ENCODE measurements around the gene ATP1A1.

ATP1A1 gene

GRCh38 chr1:116412480-116412798 is 39.4 kb downstream of the ATP1A1 start:
- no CpG with 5 or more reads among the region's 2 CpGs for WGBS, 2 donors (ENCODE audit: extremely low coverage in 2 of 2, insufficient read length in 2 of 2, insufficient replicate concordance in 1 of 2)
- Histone ChIP-seq H4K8ac (ENCODE audit: low read depth, low read length) (no peak overlapping the region), H3K27ac (replicated peaks; ENCODE audit: low read length) (no peak overlapping the region), H3K27me3 (ENCODE audit: control insufficient read depth in 3 of 3, insufficient read depth in 3 of 3, low read depth in 1 of 3, low read length in 3 of 3) (no peaks in the 10 kb centered on the region), H3K18ac (ENCODE audit: low read length) (no peak overlapping the region), H2AK5ac (ENCODE audit: low read depth, low read length) (no peak overlapping the region), H4K91ac (ENCODE audit: low read depth, low read length, poor library complexity) (no peak overlapping the region), H2AFZ (ENCODE audit: low read length) (no peak overlapping the region), H3K9ac (ENCODE audit: low read depth, low read length, poor library complexity) (no peak overlapping the region), H3K14ac (ENCODE audit: low read length) (no peak overlapping the region), H3K36me3 (replicated peaks in 1 of 2; ENCODE audit: control insufficient read depth in 2 of 2, insufficient read depth in 2 of 2, low read length in 2 of 2) (peaks cover 7 to 18% of the 10 kb centered on the region in 2 donors), H3K9me3 (replicated peaks in 1 of 2; ENCODE audit: control insufficient read depth in 2 of 2, insufficient read depth in 1 of 2, low read depth in 1 of 2, low read length in 2 of 2) (no peaks in the 10 kb centered on the region), H3K79me1 (ENCODE audit: low read depth, low read length) (no peaks in the 10 kb centered on the region), H3K23ac (ENCODE audit: low read depth, low read length, poor library complexity) (no peak overlapping the region), H2BK120ac (ENCODE audit: low read depth, low read length) (no peak overlapping the region), H3K4me2 (ENCODE audit: insufficient read depth, low read length, poor library complexity, severe bottlenecking) (no peak overlapping the region), H2BK5ac (ENCODE audit: low read length) (no peak overlapping the region), H3K4me1 (ENCODE audit: control insufficient read depth in 2 of 2, insufficient read depth in 1 of 2, low read depth in 1 of 2, low read length in 2 of 2) (peaks cover 4 to 5% of the 10 kb centered on the region in 2 donors), H2BK15ac (ENCODE audit: low read length) (no peak overlapping the region), H3K4ac (ENCODE audit: low read length) (no peak overlapping the region), H3K4me3 (ENCODE audit: low read length in 2 of 2) (no peak overlapping the region), H2BK12ac (ENCODE audit: low read length) (no peak overlapping the region)
- DNase-seq (ENCODE audit: low spot score), result no peak

DNA sequence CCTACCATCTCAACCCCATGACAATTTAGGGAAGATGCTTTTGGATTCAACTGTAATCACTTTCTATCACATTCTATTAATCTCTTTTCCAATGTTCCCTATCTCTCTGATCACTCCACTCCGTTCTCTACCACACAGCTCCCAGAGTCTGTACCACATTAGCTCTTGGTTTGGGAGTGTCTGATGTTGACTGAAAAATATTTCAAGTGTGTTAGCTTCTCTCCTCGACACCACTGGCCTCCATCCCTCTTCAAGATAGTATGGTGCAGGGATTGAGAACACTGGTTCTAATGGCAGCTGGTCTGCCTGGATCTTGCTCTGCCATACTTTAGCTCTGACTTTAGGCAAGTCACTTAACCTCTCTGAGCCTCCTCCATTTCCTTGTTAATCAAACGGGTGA is 39.9 kb downstream of the ATP1A1 start:
- no peaks in the 10 kb centered on the region for H3K9me3 ChIP-seq (replicated peaks in 1 of 2; ENCODE audit: control insufficient read depth in 2 of 2, insufficient read depth in 1 of 2, low read depth in 1 of 2, low read length in 2 of 2)
- no peaks in the 10 kb centered on the region for H3K27me3 ChIP-seq (ENCODE audit: control insufficient read depth in 3 of 3, insufficient read depth in 3 of 3, low read depth in 1 of 3, low read length in 3 of 3)
- H3K18ac ChIP-seq (ENCODE audit: low read length), result no peak overlapping the region
- H2AFZ ChIP-seq (ENCODE audit: low read length), result no peak overlapping the region
- no peak overlapping the region for H3K23ac ChIP-seq (ENCODE audit: low read depth, low read length, poor library complexity)
- peaks cover 6 to 13% of the 10 kb centered on the region in 2 donors for H3K36me3 ChIP-seq (replicated peaks in 1 of 2; ENCODE audit: control insufficient read depth in 2 of 2, insufficient read depth in 2 of 2, low read length in 2 of 2)
- H4K91ac ChIP-seq (ENCODE audit: low read depth, low read length, poor library complexity), result no peak overlapping the region
- H4K8ac ChIP-seq (ENCODE audit: low read depth, low read length), result no peak overlapping the region
- H2BK5ac ChIP-seq (ENCODE audit: low read length), result no peak overlapping the region
- H2BK12ac ChIP-seq (ENCODE audit: low read length), result no peak overlapping the region
- H3K79me1 ChIP-seq (ENCODE audit: low read depth, low read length), result no peaks in the 10 kb centered on the region
- no peak overlapping the region for H3K27ac ChIP-seq (replicated peaks; ENCODE audit: low read length)
- no peak overlapping the region for H2AK5ac ChIP-seq (ENCODE audit: low read depth, low read length)
- no peak overlapping the region for H3K9ac ChIP-seq (ENCODE audit: low read depth, low read length, poor library complexity)
- peaks cover 4 to 5% of the 10 kb centered on the region in 2 donors for H3K4me1 ChIP-seq (ENCODE audit: control insufficient read depth in 2 of 2, insufficient read depth in 1 of 2, low read depth in 1 of 2, low read length in 2 of 2)
- no peak overlapping the region for H3K4me2 ChIP-seq (ENCODE audit: insufficient read depth, low read length, poor library complexity, severe bottlenecking)
- no peak for DNase-seq (ENCODE audit: low spot score)
- H2BK120ac ChIP-seq (ENCODE audit: low read depth, low read length), result no peak overlapping the region
- H3K4ac ChIP-seq (ENCODE audit: low read length), result no peak overlapping the region
- H3K14ac ChIP-seq (ENCODE audit: low read length), result no peak overlapping the region
- H3K4me3 ChIP-seq (ENCODE audit: low read length in 2 of 2), result no peak overlapping the region
- no peak overlapping the region for H2BK15ac ChIP-seq (ENCODE audit: low read length)
- 100% methylated on average over 1 of the region's 3 CpGs; no CpG with 5 or more reads in 1 of the 2 donors for WGBS, 2 donors (ENCODE audit: extremely low coverage in 2 of 2, insufficient read length in 2 of 2, insufficient replicate concordance in 1 of 2)

DNA sequence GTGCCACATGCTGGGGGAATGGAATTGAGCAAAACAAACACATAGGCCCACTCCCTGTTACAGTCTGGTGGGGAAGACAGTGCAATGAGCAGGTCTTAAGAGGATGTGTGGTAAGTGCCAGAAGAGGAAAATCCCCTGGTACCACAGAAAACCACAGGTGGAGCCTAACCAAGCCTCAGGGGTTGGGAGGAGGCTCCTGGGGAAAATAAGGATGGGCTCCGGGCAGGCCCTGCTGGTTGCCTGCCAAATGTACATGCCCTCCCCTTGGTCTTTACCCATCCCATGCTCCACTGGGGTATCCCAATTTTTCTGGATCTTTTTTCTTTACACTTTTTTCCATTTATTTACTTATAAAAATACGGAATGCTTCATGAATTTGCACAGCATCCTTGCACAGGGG is 40.4 kb downstream of the ATP1A1 start:
- Histone ChIP-seq H2BK5ac (ENCODE audit: low read length) (no peak overlapping the region), H4K8ac (ENCODE audit: low read depth, low read length) (no peak overlapping the region), H2BK120ac (ENCODE audit: low read depth, low read length) (no peak overlapping the region), H3K4ac (ENCODE audit: low read length) (no peak overlapping the region), H3K9ac (ENCODE audit: low read depth, low read length, poor library complexity) (no peak overlapping the region), H3K9me3 (replicated peaks in 1 of 2; ENCODE audit: control insufficient read depth in 2 of 2, insufficient read depth in 1 of 2, low read depth in 1 of 2, low read length in 2 of 2) (no peaks in the 10 kb centered on the region), H3K14ac (ENCODE audit: low read length) (no peak overlapping the region), H4K91ac (ENCODE audit: low read depth, low read length, poor library complexity) (no peak overlapping the region), H3K79me1 (ENCODE audit: low read depth, low read length) (peaks cover 1% of the 10 kb centered on the region), H3K4me2 (ENCODE audit: insufficient read depth, low read length, poor library complexity, severe bottlenecking) (no peak overlapping the region), H3K27ac (replicated peaks; ENCODE audit: low read length) (no peak overlapping the region), H3K27me3 (ENCODE audit: control insufficient read depth in 3 of 3, insufficient read depth in 3 of 3, low read depth in 1 of 3, low read length in 3 of 3) (no peaks in the 10 kb centered on the region), H2BK15ac (ENCODE audit: low read length) (no peak overlapping the region), H3K4me1 (ENCODE audit: control insufficient read depth in 2 of 2, insufficient read depth in 1 of 2, low read depth in 1 of 2, low read length in 2 of 2) (peaks cover 4 to 5% of the 10 kb centered on the region in 2 donors), H2BK12ac (ENCODE audit: low read length) (no peak overlapping the region), H2AFZ (ENCODE audit: low read length) (no peak overlapping the region), H2AK5ac (ENCODE audit: low read depth, low read length) (no peak overlapping the region), H3K23ac (ENCODE audit: low read depth, low read length, poor library complexity) (no peak overlapping the region), H3K18ac (ENCODE audit: low read length) (no peak overlapping the region), H3K36me3 (replicated peaks in 1 of 2; ENCODE audit: control insufficient read depth in 2 of 2, insufficient read depth in 2 of 2, low read length in 2 of 2) (peaks cover 6 to 9% of the 10 kb centered on the region in 2 donors), H3K4me3 (ENCODE audit: low read length in 2 of 2) (no peak overlapping the region)
- no CpG with 5 or more reads among the region's 2 CpGs for WGBS, 2 donors (ENCODE audit: extremely low coverage in 2 of 2, insufficient read length in 2 of 2, insufficient replicate concordance in 1 of 2)
- no peak for DNase-seq (ENCODE audit: low spot score)

DNA sequence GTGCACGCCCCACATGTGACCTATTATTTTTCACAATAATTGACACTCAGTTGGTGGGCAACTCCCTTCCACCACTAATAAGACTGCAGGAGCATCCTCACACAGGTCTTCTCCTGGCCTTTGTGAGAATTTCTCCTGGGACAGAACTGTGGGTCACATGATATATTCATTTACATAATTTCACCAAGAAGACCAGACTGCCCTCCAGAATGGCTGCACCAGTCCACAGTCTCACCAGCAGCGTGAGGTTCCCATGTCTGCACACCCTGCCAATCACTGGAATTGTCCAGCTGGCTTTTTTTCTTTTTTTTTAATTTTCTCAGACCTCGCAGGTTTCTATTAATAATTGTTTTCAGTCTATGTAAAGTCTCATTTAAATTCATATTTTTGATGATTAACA is 41.3 kb downstream of the ATP1A1 start:
- H3K4me2 ChIP-seq (ENCODE audit: insufficient read depth, low read length, poor library complexity, severe bottlenecking), result no peak overlapping the region
- H3K9ac ChIP-seq (ENCODE audit: low read depth, low read length, poor library complexity), result no peak overlapping the region
- no peak overlapping the region for H2BK120ac ChIP-seq (ENCODE audit: low read depth, low read length)
- H3K9me3 ChIP-seq (replicated peaks in 1 of 2; ENCODE audit: control insufficient read depth in 2 of 2, insufficient read depth in 1 of 2, low read depth in 1 of 2, low read length in 2 of 2), result no peaks in the 10 kb centered on the region
- no peak overlapping the region for H3K4me3 ChIP-seq (ENCODE audit: low read length in 2 of 2)
- H4K91ac ChIP-seq (ENCODE audit: low read depth, low read length, poor library complexity), result no peak overlapping the region
- H3K79me1 ChIP-seq (ENCODE audit: low read depth, low read length), result peaks cover 1% of the 10 kb centered on the region
- no peak overlapping the region for H3K14ac ChIP-seq (ENCODE audit: low read length)
- H2AK5ac ChIP-seq (ENCODE audit: low read depth, low read length), result no peak overlapping the region
- no peak overlapping the region for H3K4ac ChIP-seq (ENCODE audit: low read length)
- peaks cover 1 to 6% of the 10 kb centered on the region in 2 donors for H3K36me3 ChIP-seq (replicated peaks in 1 of 2; ENCODE audit: control insufficient read depth in 2 of 2, insufficient read depth in 2 of 2, low read length in 2 of 2)
- H3K23ac ChIP-seq (ENCODE audit: low read depth, low read length, poor library complexity), result no peak overlapping the region
- no peak overlapping the region for H2BK12ac ChIP-seq (ENCODE audit: low read length)
- H3K18ac ChIP-seq (ENCODE audit: low read length), result no peak overlapping the region
- no peak overlapping the region for H2BK15ac ChIP-seq (ENCODE audit: low read length)
- no peak for DNase-seq (ENCODE audit: low spot score)
- H4K8ac ChIP-seq (ENCODE audit: low read depth, low read length), result no peak overlapping the region
- no peak overlapping the region for H2AFZ ChIP-seq (ENCODE audit: low read length)
- H3K4me1 ChIP-seq (ENCODE audit: control insufficient read depth in 2 of 2, insufficient read depth in 1 of 2, low read depth in 1 of 2, low read length in 2 of 2), result peaks cover 5 to 7% of the 10 kb centered on the region in 2 donors
- no peak overlapping the region for H2BK5ac ChIP-seq (ENCODE audit: low read length)
- H3K27ac ChIP-seq (replicated peaks; ENCODE audit: low read length), result no peak overlapping the region
- WGBS, 2 donors (ENCODE audit: extremely low coverage in 2 of 2, insufficient read length in 2 of 2, insufficient replicate concordance in 1 of 2), result no CpG with 5 or more reads among the region's 3 CpGs
- no peaks in the 10 kb centered on the region for H3K27me3 ChIP-seq (ENCODE audit: control insufficient read depth in 3 of 3, insufficient read depth in 3 of 3, low read depth in 1 of 3, low read length in 3 of 3)
